IMR-90 (cell line): ENCODE data around the gene AKAP6. TPM values are rescaled to one million over a fixed set of nuclear protein-coding genes. Genes with fewer than 3 reads are reported as not detected.

Source experiments
- ATAC-seq: fragments of 200-7000 bp; cut with Tn5 transposase; 2 replicates; pipeline ENCODE4 v1.9.1; 2020; ENCODE audit warnings: low read depth, mild to moderate bottlenecking, moderate library complexity
- Bru-seq: library from RNA; stranded (reverse); fragments of 400-500 nt; gene quantifications from one replicate; lab custom pipeline; 2021; lab: Mats Ljungman, UMichigan
- BruChase-seq, 2 experiments: library from RNA; stranded (reverse); fragments of 400-500 nt; gene quantifications; one replicate each; lab custom pipeline; 2021; lab: Mats Ljungman, UMichigan
- BruUV-seq: library from RNA; stranded (reverse); fragments of 400-500 nt; replicated peaks from 2 replicates; lab custom pipeline; 2021; lab: Mats Ljungman, UMichigan
- CTCF ChIA-PET: fragments of 300-600 bp; formaldehyde crosslinking; extraction: SDS; loops from one replicate; lab custom pipeline; 2021; ENCODE audit warnings: antibody characterized with exemption; lab: Yijun Ruan, JAX
- POLR2A ChIA-PET: fragments of 300-600 bp; sonication (Branson Sonifier 250); formaldehyde crosslinking; loops from one replicate; lab custom pipeline; 2022; ENCODE audit warnings: antibody characterized with exemption; ENCODE audit not compliant: unreplicated experiment; lab: Charles Lee
- DNase-seq: peaks from one replicate; pipeline ENCODE4 v3.0.0; 2013
- H2AFZ ChIP-seq: replicated peaks from 2 replicates; pipeline ENCODE3; 2013; ENCODE audit warnings: low read length, mild to moderate bottlenecking; ENCODE audit not compliant: poor library complexity
- H2AK5ac ChIP-seq: 2 replicates; pipeline ENCODE4 v1.6.1; 2013; ENCODE audit warnings: low read depth, low read length, inconsistent platforms
- H2AK9ac ChIP-seq: replicated peaks from 2 replicates; pipeline ENCODE3; 2013; ENCODE audit warnings: mild to moderate bottlenecking, low read depth, low read length, moderate library complexity; ENCODE audit not compliant: poor library complexity
- H2BK120ac ChIP-seq: 2 replicates; pipeline ENCODE4 v1.6.1; 2013; ENCODE audit warnings: low read depth, low read length, inconsistent platforms
- H2BK15ac ChIP-seq: 3 replicates; pipeline ENCODE4 v1.6.1; 2013; ENCODE audit warnings: low read depth, low read length, inconsistent platforms
- H2BK20ac ChIP-seq: 2 replicates; pipeline ENCODE4 v1.6.1; 2013; ENCODE audit warnings: low read depth, mild to moderate bottlenecking, inconsistent platforms, low read length, moderate library complexity
- H2BK5ac ChIP-seq: 2 replicates; pipeline ENCODE4 v1.6.1; 2013; ENCODE audit warnings: mild to moderate bottlenecking, low read depth, low read length, inconsistent platforms; ENCODE audit not compliant: poor library complexity, severe bottlenecking
- H3K14ac ChIP-seq: replicated peaks from 2 replicates; pipeline ENCODE4 v1.6.1; 2013; ENCODE audit warnings: low read depth, low read length, inconsistent platforms
- H3K18ac ChIP-seq: 2 replicates; pipeline ENCODE4 v1.6.1; 2013; ENCODE audit warnings: low read depth, low read length, control low read depth
- H3K23ac ChIP-seq: 2 replicates; pipeline ENCODE4 v1.6.1; 2013; ENCODE audit warnings: low read depth, low read length, inconsistent platforms
- H3K27ac ChIP-seq: 2 replicates; pipeline ENCODE4 v1.5.1; 2013; ENCODE audit warnings: mild to moderate bottlenecking, control low read depth, low read length; ENCODE audit not compliant: insufficient read depth
- H3K27me3 ChIP-seq: 2 replicates; pipeline ENCODE4 v1.6.1; 2013; ENCODE audit warnings: low read length; ENCODE audit not compliant: control insufficient read depth, insufficient read depth
- H3K36me3 ChIP-seq: 2 replicates; pipeline ENCODE4 v1.6.1; 2013; ENCODE audit warnings: low read length, mixed read lengths; ENCODE audit not compliant: control insufficient read depth, insufficient read depth
- H3K4ac ChIP-seq: 2 replicates; pipeline ENCODE4 v1.6.1; 2013; ENCODE audit warnings: low read depth, low read length, inconsistent platforms
- H3K4me1 ChIP-seq: 2 replicates; pipeline ENCODE4 v1.6.1; 2013; ENCODE audit warnings: low read length, mixed read lengths; ENCODE audit not compliant: control insufficient read depth, insufficient read depth
- H3K4me2 ChIP-seq: 2 replicates; pipeline ENCODE4 v1.6.1; 2013; ENCODE audit warnings: low read depth, mild to moderate bottlenecking, control low read depth, low read length, moderate library complexity
- H3K4me3 ChIP-seq: 2 replicates; pipeline ENCODE4 v1.5.1; 2013; ENCODE audit warnings: low read depth, mild to moderate bottlenecking, control low read depth, low read length, moderate library complexity; ENCODE audit not compliant: insufficient read depth
- H3K56ac ChIP-seq: 2 replicates; pipeline ENCODE4 v1.6.1; 2013; ENCODE audit warnings: low read length, inconsistent platforms; ENCODE audit not compliant: insufficient read depth; ENCODE audit errors: extremely low read depth
- H3K79me1 ChIP-seq, 2 experiments: 2 replicates each; pipeline ENCODE4 v1.6.1; 2013; ENCODE audit warnings: low read length in 2 of 2, inconsistent platforms in 1 of 2, low read depth in 1 of 2
- H3K9ac ChIP-seq: 2 replicates; pipeline ENCODE4 v1.6.1; 2013; ENCODE audit warnings: low read depth, low read length, control low read depth
- H3K9me1 ChIP-seq: 2 replicates; pipeline ENCODE4 v1.6.1; 2013; ENCODE audit warnings: low read length, inconsistent platforms; ENCODE audit not compliant: insufficient read depth
- H3K9me3 ChIP-seq: 2 replicates; pipeline ENCODE4 v1.6.1; 2013; ENCODE audit warnings: low read length; ENCODE audit not compliant: control insufficient read depth, insufficient read depth
- H4K20me1 ChIP-seq: 2 replicates; pipeline ENCODE4 v1.6.1; 2013; ENCODE audit warnings: low read length, inconsistent platforms; ENCODE audit not compliant: insufficient read depth
- H4K5ac ChIP-seq: 2 replicates; pipeline ENCODE4 v1.6.1; 2013; ENCODE audit warnings: mild to moderate bottlenecking, low read depth, low read length, control low read depth
- H4K8ac ChIP-seq, 2 experiments: 2 replicates each; pipeline ENCODE4 v1.6.1; 2013; ENCODE audit warnings: low read depth in 2 of 2, low read length in 2 of 2, control low read depth in 1 of 2, inconsistent platforms in 1 of 2
- H4K91ac ChIP-seq: 2 replicates; pipeline ENCODE4 v1.6.1; 2013; ENCODE audit warnings: low read depth, low read length, inconsistent platforms; ENCODE audit not compliant: insufficient read depth
- CEBPB ChIP-seq: IDR thresholded peaks from 2 replicates; pipeline ENCODE4 v1.6.1; 2012; ENCODE audit warnings: low read depth, low read length, improper control_type of control experiment
- CHD1 ChIP-seq: IDR thresholded peaks from 2 replicates; pipeline ENCODE4 v1.6.1; 2012; ENCODE audit warnings: low read depth, low read length, improper control_type of control experiment
- FOS ChIP-seq: fragments of 150-350 bp; IDR thresholded peaks from 2 replicates; pipeline ENCODE4 v1.6.1; 2016; ENCODE audit warnings: low read depth, low read length
- MAZ ChIP-seq: IDR thresholded peaks from 2 replicates; pipeline ENCODE4 v1.6.1; 2012; ENCODE audit warnings: low read depth, mild to moderate bottlenecking, low read length, improper control_type of control experiment, moderate library complexity, borderline replicate concordance
- MXI1 ChIP-seq: IDR thresholded peaks from 2 replicates; pipeline ENCODE4 v1.6.1; 2012; ENCODE audit warnings: low read depth, mild to moderate bottlenecking, low read length, moderate library complexity, borderline replicate concordance
- NFE2L2 ChIP-seq: fragments of 150-350 bp; IDR thresholded peaks from 2 replicates; pipeline ENCODE4 v1.6.1; 2016; ENCODE audit warnings: low read depth, mild to moderate bottlenecking, low read length
- POLR2A ChIP-seq: IDR thresholded peaks from 2 replicates; pipeline ENCODE4 v1.6.1; 2012; ENCODE audit warnings: mild to moderate bottlenecking, low read depth, low read length
- RAD21 ChIP-seq: IDR thresholded peaks from 2 replicates; pipeline ENCODE4 v1.6.1; 2012; ENCODE audit warnings: low read length, improper control_type of control experiment
- RCOR1 ChIP-seq: IDR thresholded peaks from 2 replicates; pipeline ENCODE4 v1.6.1; 2012; ENCODE audit warnings: mild to moderate bottlenecking, low read length, improper control_type of control experiment; ENCODE audit not compliant: insufficient replicate concordance
- SMC3 ChIP-seq: fragments of 150-350 bp; IDR thresholded peaks from 2 replicates; pipeline ENCODE4 v1.6.1; 2016; ENCODE audit warnings: low read depth, mild to moderate bottlenecking, antibody characterized with exemption, low read length, moderate library complexity
- WGBS, 2 experiments: methylation state at CpG; one replicate each; pipeline versions ENCODE4 v1.1.5 to v1.1.7; 2013; ENCODE audit warnings: missing lambda C conversion rate in 2 of 2; ENCODE audit not compliant: insufficient read length in 1 of 2; ENCODE audit errors: extremely low coverage in 2 of 2; 5-methylcytosine and 5-hydroxymethylcytosine counted together
- dilution Hi-C: fragments of 300-500 bp; cut with HindIII; formaldehyde crosslinking; loops from one replicate; pipeline ENCODE4 v1.14.3; 2018; ENCODE audit warnings: low sequenced_read_pairs; ENCODE audit not compliant: unreplicated experiment
- in situ Hi-C: fragments of 300-500 bp; cut with MboI; formaldehyde crosslinking; loops from 3 replicates; pipeline ENCODE4 v1.14.3; 2019; ENCODE audit warnings: low sequenced_read_pairs, inconsistent platforms, mixed read lengths
- intact Hi-C: fragments of 100-400 bp; cut with micrococcal nuclease; formaldehyde crosslinking; loops from 2 replicates; pipeline ENCODE4 v1.10.0; 2022
- long read RNA-seq: library from polyadenylated mRNA; unstranded; transcript quantifications from one replicate; pipeline ENCODE4 v2.0.0, GENCODE V29; 2021; ENCODE audit not compliant: unreplicated experiment
- polyA plus RNA-seq, 3 experiments: library from polyadenylated mRNA; depleted of rRNA; stranded (reverse); fragments of >200 nt; gene quantifications; 2 replicates each; pipeline ENCODE4 v1.2.3, GENCODE V29; 2012; ENCODE audit warnings: low replicate concordance in 1 of 3
- total RNA-seq: library from RNA; depleted of rRNA; stranded (reverse); fragments of >200 nt; gene quantifications from 2 replicates; pipeline ENCODE4 v1.2.3, GENCODE V29; 2012; rRNA removed
- TF ChIP-seq, protein P1 (sequence below): fragments of 150-350 bp; IDR thresholded peaks from 2 replicates; pipeline ENCODE4 v1.6.1; 2017; ENCODE audit warnings: mild to moderate bottlenecking, antibody characterized with exemption, low read length, low read depth

AKAP6 gene, protein sequence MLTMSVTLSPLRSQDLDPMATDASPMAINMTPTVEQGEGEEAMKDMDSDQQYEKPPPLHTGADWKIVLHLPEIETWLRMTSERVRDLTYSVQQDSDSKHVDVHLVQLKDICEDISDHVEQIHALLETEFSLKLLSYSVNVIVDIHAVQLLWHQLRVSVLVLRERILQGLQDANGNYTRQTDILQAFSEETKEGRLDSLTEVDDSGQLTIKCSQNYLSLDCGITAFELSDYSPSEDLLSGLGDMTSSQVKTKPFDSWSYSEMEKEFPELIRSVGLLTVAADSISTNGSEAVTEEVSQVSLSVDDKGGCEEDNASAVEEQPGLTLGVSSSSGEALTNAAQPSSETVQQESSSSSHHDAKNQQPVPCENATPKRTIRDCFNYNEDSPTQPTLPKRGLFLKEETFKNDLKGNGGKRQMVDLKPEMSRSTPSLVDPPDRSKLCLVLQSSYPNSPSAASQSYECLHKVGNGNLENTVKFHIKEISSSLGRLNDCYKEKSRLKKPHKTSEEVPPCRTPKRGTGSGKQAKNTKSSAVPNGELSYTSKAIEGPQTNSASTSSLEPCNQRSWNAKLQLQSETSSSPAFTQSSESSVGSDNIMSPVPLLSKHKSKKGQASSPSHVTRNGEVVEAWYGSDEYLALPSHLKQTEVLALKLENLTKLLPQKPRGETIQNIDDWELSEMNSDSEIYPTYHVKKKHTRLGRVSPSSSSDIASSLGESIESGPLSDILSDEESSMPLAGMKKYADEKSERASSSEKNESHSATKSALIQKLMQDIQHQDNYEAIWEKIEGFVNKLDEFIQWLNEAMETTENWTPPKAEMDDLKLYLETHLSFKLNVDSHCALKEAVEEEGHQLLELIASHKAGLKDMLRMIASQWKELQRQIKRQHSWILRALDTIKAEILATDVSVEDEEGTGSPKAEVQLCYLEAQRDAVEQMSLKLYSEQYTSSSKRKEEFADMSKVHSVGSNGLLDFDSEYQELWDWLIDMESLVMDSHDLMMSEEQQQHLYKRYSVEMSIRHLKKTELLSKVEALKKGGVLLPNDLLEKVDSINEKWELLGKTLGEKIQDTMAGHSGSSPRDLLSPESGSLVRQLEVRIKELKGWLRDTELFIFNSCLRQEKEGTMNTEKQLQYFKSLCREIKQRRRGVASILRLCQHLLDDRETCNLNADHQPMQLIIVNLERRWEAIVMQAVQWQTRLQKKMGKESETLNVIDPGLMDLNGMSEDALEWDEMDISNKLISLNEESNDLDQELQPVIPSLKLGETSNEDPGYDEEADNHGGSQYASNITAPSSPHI (N-terminal part only)
- total RNA-seq (1.6 and 1.7 TPM in 2 replicates), polyA plus RNA-seq (2012; rRNA removed) (0.22 TPM in 2 replicates), Bru-seq, nascent RNA (percentile 22 among the genes with signal in this experiment), BruChase-seq, experiment 1, labeled RNA remaining after a 6-hour chase (percentile 14 among the genes with signal in this experiment), BruChase-seq, experiment 2, labeled RNA remaining after a 2-hour chase (percentile 16 among the genes with signal in this experiment)
- 0.01 and 0.53 TPM in 2 replicates for polyA plus RNA-seq (2012; cell fraction: cytosol; rRNA removed)
- 0.26 TPM in 1 of 2 replicates, not detected in the other for polyA plus RNA-seq (2012; cell fraction: nucleus; rRNA removed; ENCODE audit: low replicate concordance)
- long read RNA-seq, partial matches to known transcripts, result 1 of 1 reads
- long read RNA-seq, other reads (novel, unspliced or antisense), result 0 of 1 reads

DNA sequence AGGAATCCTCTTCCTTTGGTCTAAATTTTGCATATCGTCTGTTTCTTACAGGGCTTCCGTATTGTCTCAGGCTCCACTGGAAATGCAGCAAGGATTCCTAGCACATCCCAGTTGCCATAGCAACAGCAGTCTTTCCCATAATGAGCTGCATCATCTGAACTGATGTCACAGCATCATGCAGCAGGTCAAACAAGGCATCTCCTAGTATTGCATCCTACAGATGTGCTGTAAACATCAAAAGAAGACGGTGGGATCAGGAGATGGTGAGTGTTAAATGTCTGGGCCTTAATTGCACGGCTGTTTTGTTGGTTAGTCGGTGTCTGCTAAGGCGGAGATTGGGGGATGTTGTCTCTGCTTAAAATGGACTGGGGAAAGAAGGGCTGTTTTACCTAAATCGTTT is at the start of gene AKAP6:
Gene AKAP6, plus strand, starts transcription at position 153 of the 400 bp plus-strand sequence. CDS start 104,196 bp downstream, outside the sequence.
- H3K18ac ChIP-seq, result no peak within 1 kb of the TSS

More for the DNA sequence above, at the start of gene AKAP6:
- Histone ChIP-seq H2AFZ (no peak within 1 kb of the TSS), H4K91ac (no peak within 1 kb of the TSS), H3K4me2 (no peak within 1 kb of the TSS), H3K56ac (no peak within 1 kb of the TSS), H4K5ac (no peak within 1 kb of the TSS), H3K4me1 (no peaks in the 10 kb centered on the region), H2BK15ac (no peak within 1 kb of the TSS), H3K79me1 (no peaks in the 10 kb centered on the region), H2AK5ac (no peak within 1 kb of the TSS), H3K9me1 (no peaks in the 10 kb centered on the region), H2AK9ac (no peak within 1 kb of the TSS), H4K8ac (no peak within 1 kb of the TSS), H3K4me3 (no peak within 1 kb of the TSS), H2BK120ac (no peak within 1 kb of the TSS), H3K4ac (no peak within 1 kb of the TSS), H3K9ac (no peak within 1 kb of the TSS), H3K36me3 (no peaks in the 10 kb centered on the region), H3K9me3 (no peaks in the 10 kb centered on the region), H2BK20ac (no peak within 1 kb of the TSS), H3K23ac (no peak within 1 kb of the TSS), H2BK5ac (no peak within 1 kb of the TSS), H4K20me1 (no peaks in the 10 kb centered on the region), H3K27ac (no peak within 1 kb of the TSS), H3K14ac (no peak within 1 kb of the TSS), H3K27me3 (peaks cover 1% of the 10 kb centered on the region)
- WGBS, 2 experiments, result 85% methylated on average over 2 of the region's 7 CpGs; no CpG with 5 or more reads in 1 of the 2 experiments
- BruUV-seq, result no TSS peak
- intact Hi-C loops (no loop called here), in situ Hi-C loops (no loop called here), dilution Hi-C loops (no loop called here)
- POLR2A ChIA-PET, result no interaction called here
- CTCF ChIA-PET, result no interaction called here
- DNase-seq (no peak), ATAC-seq (no peak)
- no peak for TF ChIP-seq RAD21
- TF ChIP-seq, protein P1, sequence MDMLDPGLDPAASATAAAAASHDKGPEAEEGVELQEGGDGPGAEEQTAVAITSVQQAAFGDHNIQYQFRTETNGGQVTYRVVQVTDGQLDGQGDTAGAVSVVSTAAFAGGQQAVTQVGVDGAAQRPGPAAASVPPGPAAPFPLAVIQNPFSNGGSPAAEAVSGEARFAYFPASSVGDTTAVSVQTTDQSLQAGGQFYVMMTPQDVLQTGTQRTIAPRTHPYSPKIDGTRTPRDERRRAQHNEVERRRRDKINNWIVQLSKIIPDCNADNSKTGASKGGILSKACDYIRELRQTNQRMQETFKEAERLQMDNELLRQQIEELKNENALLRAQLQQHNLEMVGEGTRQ, result no peak
- no peak for TF ChIP-seq RCOR1
- no peak for TF ChIP-seq CEBPB
- TF ChIP-seq POLR2A, result no peak
- no peak for TF ChIP-seq MXI1
- no peak for TF ChIP-seq FOS
- TF ChIP-seq NFE2L2, result no peak
- TF ChIP-seq MAZ, result no peak
- no peak for TF ChIP-seq SMC3
- no peak for TF ChIP-seq CHD1
